ENCODE results near the gene RASSF1. TPM values are rescaled to one million over a fixed set of nuclear protein-coding genes. Genes with fewer than 3 reads are reported as not detected.

The RASSF1 gene
- total and polyA plus RNA-seq, 2 of the 13 experiments (the other 11 are each of a cell fraction or from before 2014, with no cell fraction given), result 10.2 to 27.5 TPM

DNA sequence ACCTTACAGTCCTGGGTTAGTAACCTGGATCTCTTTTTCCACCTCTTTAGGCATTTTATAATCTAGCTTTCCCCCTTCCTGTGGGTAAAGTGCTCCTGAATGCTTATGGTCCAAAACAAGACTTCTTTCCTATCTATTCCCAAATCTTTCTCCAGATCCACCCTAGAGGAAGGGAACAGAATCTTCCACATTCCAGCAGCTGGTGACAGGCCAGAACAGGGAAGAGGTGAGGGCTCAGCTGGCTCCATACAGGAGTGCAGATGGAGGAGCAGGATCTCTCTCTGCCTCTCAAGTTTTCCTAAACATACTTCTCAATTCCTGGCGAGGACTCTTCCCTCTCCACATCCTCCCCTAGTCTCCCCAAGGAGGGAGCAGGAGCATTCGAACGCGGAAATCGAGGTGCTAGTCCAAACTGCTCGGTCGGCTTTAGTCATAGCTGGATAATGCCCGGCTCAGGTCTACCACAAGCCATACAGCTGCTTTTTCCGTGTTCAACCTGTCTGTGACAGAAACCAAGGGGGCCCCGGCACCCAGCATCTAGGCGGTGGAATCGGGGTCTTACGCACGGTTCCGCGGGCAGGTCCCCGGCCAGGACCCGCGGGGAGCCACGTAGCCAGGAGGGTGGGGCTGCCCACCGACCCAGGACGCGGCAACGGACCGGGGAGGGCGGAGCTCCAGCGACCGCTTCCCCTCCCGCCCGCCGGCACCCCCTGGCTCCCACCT lies 4.0 kb downstream of the RASSF1 start:
- ChIA-PET POLR2A (interaction anchor here (0.7 to 4.7 kb wide), 36 partner anchors 9 to 1163 kb away, joined by 3 to 66 read pairs (median 6); partner anchors contain the start of genes C3orf18, CYB561D2, DCAF1 and GNAI2), CTCF (ENCODE audit: low intra/inter-chr PET ratio, low total read pairs) (no interaction called here)
- ATAC-seq (peak; percentile 18), DNase-seq (ENCODE audit: low spot score) (no peak), FAIRE-seq (peak; percentile 46)
- 0% methylated on average over 10 of the region's 31 CpGs for WGBS (ENCODE audit: low lambda C conversion rate)
- BruUV-seq (replicated peaks), result TSS peak; percentile 76
- intact Hi-C loops (cut with micrococcal nuclease; ENCODE audit: unreplicated experiment), result no loop called here
- in situ Hi-C loops (cut with HindIII; ENCODE audit: extremely low pct_ligation_motif_present, low pct_unique_long_range_greater_than_20kb), result no loop called here
- peaks cover 10 to 19% of the 10 kb centered on the region in 2 experiments; a peak in 4 of 5 replicates for H3K36me3 ChIP-seq (replicated peaks in 1 of 2; ENCODE audit: control insufficient read depth in 1 of 2, insufficient read depth in 2 of 2, low read length in 2 of 2)
- H3K9ac ChIP-seq (ENCODE audit: insufficient read depth, low read depth, low read length), result peak overlapping the region; percentile 95
- peak overlapping the region; percentile 85 for H3K27ac ChIP-seq (ENCODE audit: extremely low read length, insufficient read depth, low read length)
- no peaks in the 10 kb centered on the region for H3K9me3 ChIP-seq (ENCODE audit: low read length)
- H3K4me1 ChIP-seq (ENCODE audit: insufficient read depth, low read length), result peaks cover 51% of the 10 kb centered on the region
- no peak overlapping the region for H2AFZ ChIP-seq (ENCODE audit: low read length)
- peaks cover 1 to 2% of the 10 kb centered on the region in 2 experiments; a peak in 1 of 5 replicates for H3K27me3 ChIP-seq (ENCODE audit: control insufficient read depth in 1 of 2, insufficient read depth in 2 of 2, low read length in 2 of 2)
- peak overlapping the region; percentile 97 for H3K4me2 ChIP-seq (ENCODE audit: low read depth, low read length)
- peak overlapping the region; percentile 86 to 89 (median 88) for H3K4me3 ChIP-seq (replicated peaks in 1 of 3; ENCODE audit: insufficient read depth in 1 of 3, low read depth in 2 of 3, low read length in 3 of 3)
- peaks cover 12% of the 10 kb centered on the region for H4K20me1 ChIP-seq (ENCODE audit: insufficient read depth, low read length)
- peaks cover 46% of the 10 kb centered on the region for H3K79me2 ChIP-seq (ENCODE audit: insufficient read depth, low read length)
- TF ChIP-seq ZFP62 (CRISPR knock-in tag; IDR thresholded peaks at IDR 0.05), result 0 out of 2 replicates have a peak, but pooled peaks have one; percentile 75
- TF ChIP-seq AGO2 (optimal IDR thresholded peaks at IDR 0.05; ENCODE audit: low read depth, low read length), result peak; percentile 31
- no peak for TF ChIP-seq ZNF770 (CRISPR knock-in tag; IDR thresholded peaks at IDR 0.05)
- 0 out of 2 replicates have a peak, but pooled peaks have one; percentile 18 for TF ChIP-seq ZNF674 (CRISPR knock-in tag; IDR thresholded peaks at IDR 0.05; ENCODE audit: low read depth)
- no peak for TF ChIP-seq SRY (CRISPR knock-in tag; IDR thresholded peaks at IDR 0.05)
- TF ChIP-seq ZNF576 (CRISPR knock-in tag; IDR thresholded peaks at IDR 0.05), result no peak
- TF ChIP-seq ZNF468 (CRISPR knock-in tag; IDR thresholded peaks at IDR 0.05), result peak; percentile 95; the same call in 1 of the 2 replicates
- peak; percentile 23; the same call in 1 of the 2 replicates for TF ChIP-seq THAP8 (CRISPR knock-in tag; IDR thresholded peaks at IDR 0.05; ENCODE audit: borderline replicate concordance)
- TF ChIP-seq, protein P1, sequence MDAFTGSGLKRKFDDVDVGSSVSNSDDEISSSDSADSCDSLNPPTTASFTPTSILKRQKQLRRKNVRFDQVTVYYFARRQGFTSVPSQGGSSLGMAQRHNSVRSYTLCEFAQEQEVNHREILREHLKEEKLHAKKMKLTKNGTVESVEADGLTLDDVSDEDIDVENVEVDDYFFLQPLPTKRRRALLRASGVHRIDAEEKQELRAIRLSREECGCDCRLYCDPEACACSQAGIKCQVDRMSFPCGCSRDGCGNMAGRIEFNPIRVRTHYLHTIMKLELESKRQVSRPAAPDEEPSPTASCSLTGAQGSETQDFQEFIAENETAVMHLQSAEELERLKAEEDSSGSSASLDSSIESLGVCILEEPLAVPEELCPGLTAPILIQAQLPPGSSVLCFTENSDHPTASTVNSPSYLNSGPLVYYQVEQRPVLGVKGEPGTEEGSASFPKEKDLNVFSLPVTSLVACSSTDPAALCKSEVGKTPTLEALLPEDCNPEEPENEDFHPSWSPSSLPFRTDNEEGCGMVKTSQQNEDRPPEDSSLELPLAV (CRISPR knock-in tag; conservative IDR thresholded peaks at IDR 0.05; ENCODE audit: low read depth), result peak; percentile 81; the same call in 1 of the 2 replicates
- no peak for TF ChIP-seq SIN3B (IDR thresholded peaks at IDR 0.05; ENCODE audit: low read length)
- 0 out of 2 replicates have a peak, but pooled peaks have one; percentile 36 for TF ChIP-seq NFE2L1 (CRISPR knock-in tag; IDR thresholded peaks at IDR 0.05; ENCODE audit: borderline replicate concordance)
- TF ChIP-seq, protein P2, sequence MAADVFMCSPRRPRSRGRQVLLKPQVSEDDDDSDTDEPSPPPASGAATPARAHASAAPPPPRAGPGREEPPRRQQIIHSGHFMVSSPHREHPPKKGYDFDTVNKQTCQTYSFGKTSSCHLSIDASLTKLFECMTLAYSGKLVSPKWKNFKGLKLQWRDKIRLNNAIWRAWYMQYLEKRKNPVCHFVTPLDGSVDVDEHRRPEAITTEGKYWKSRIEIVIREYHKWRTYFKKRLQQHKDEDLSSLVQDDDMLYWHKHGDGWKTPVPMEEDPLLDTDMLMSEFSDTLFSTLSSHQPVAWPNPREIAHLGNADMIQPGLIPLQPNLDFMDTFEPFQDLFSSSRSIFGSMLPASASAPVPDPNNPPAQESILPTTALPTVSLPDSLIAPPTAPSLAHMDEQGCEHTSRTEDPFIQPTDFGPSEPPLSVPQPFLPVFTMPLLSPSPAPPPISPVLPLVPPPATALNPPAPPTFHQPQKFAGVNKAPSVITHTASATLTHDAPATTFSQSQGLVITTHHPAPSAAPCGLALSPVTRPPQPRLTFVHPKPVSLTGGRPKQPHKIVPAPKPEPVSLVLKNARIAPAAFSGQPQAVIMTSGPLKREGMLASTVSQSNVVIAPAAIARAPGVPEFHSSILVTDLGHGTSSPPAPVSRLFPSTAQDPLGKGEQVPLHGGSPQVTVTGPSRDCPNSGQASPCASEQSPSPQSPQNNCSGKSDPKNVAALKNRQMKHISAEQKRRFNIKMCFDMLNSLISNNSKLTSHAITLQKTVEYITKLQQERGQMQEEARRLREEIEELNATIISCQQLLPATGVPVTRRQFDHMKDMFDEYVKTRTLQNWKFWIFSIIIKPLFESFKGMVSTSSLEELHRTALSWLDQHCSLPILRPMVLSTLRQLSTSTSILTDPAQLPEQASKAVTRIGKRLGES (CRISPR knock-in tag; IDR thresholded peaks at IDR 0.05; ENCODE audit: borderline replicate concordance), result peak; percentile 19; the same call in 1 of the 2 replicates
- TF ChIP-seq HNRNPK (IDR thresholded peaks at IDR 0.05; ENCODE audit: low read depth, low read length, poor library complexity, severe bottlenecking), result peak; percentile 8
- TF ChIP-seq ZNF451 (CRISPR knock-in tag; IDR thresholded peaks at IDR 0.05), result no peak
- 0 out of 2 replicates have a peak, but pooled peaks have one; percentile 19 for TF ChIP-seq GPN1 (CRISPR knock-in tag; IDR thresholded peaks at IDR 0.05; ENCODE audit: borderline replicate concordance)
